Measurements from ENCODE around the gene EPB41L3.

GRCh38 chr18:5481621-5482020 lies 62.2 kb downstream of the EPB41L3 start:
- TF ChIP-seq EZH2 (IDR thresholded peaks at IDR 0.05; ENCODE audit: borderline replicate concordance, low read length) (no peak), CTCF (IDR thresholded peaks at IDR 0.05; ENCODE audit: low read length) (no peak)

Data from OCI-LY1 (cell line).